ENCODE measurements around the gene SYT17. TPM values are rescaled to one million over a fixed set of nuclear protein-coding genes. Genes with fewer than 3 reads are reported as not detected.

Gene SYT17
- total RNA-seq, 1 experiment from 2014 or later: 11.8 TPM

DNA sequence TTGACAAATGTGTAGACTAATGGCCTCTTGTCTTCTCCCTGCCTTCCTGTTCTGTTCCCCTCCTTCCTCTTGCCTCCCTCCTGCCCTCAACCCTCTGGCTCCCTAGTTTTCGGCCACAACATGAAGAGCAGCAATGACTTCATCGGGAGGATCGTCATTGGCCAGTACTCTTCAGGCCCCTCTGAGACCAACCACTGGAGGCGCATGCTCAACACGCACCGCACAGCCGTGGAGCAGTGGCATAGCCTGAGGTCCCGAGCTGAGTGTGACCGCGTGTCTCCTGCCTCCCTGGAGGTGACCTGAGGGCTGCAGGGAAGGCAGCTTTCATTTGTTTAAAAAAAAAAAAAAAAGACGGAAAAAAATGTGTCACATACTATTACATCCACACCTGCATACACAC, 98.7 kb downstream of the SYT17 start:
- no peak overlapping the region for H3K4me3 ChIP-seq (ENCODE audit: low read length)
- ATAC-seq: no peak
- H3K9me2 ChIP-seq (replicated peaks; ENCODE audit: low read length): no peaks in the 10 kb centered on the region
- DNase-seq: no peak
- H3F3A ChIP-seq (ENCODE audit: low read length, unreplicated experiment): no peaks in the 10 kb centered on the region
- H3K4me1 ChIP-seq (ENCODE audit: insufficient read depth, low read length): no peaks in the 10 kb centered on the region
- H3K4me2 ChIP-seq (ENCODE audit: low read length): no peak overlapping the region
- H3K79me2 ChIP-seq (ENCODE audit: low read length): no peaks in the 10 kb centered on the region
- no TSS peak for BruUV-seq (replicated peaks)
- H3K27ac ChIP-seq (ENCODE audit: low read length): no peak overlapping the region
- intact Hi-C loops (cut with micrococcal nuclease): no loop called here
- POLR2A ChIA-PET (ENCODE audit: unreplicated experiment): no interaction called here
- H3K9me3 ChIP-seq (ENCODE audit: low read length): no peaks in the 10 kb centered on the region
- H4K20me1 ChIP-seq (ENCODE audit: low read length): no peaks in the 10 kb centered on the region
- no peak overlapping the region for H3K9ac ChIP-seq (ENCODE audit: low read length)
- TF ChIP-seq, protein P1, sequence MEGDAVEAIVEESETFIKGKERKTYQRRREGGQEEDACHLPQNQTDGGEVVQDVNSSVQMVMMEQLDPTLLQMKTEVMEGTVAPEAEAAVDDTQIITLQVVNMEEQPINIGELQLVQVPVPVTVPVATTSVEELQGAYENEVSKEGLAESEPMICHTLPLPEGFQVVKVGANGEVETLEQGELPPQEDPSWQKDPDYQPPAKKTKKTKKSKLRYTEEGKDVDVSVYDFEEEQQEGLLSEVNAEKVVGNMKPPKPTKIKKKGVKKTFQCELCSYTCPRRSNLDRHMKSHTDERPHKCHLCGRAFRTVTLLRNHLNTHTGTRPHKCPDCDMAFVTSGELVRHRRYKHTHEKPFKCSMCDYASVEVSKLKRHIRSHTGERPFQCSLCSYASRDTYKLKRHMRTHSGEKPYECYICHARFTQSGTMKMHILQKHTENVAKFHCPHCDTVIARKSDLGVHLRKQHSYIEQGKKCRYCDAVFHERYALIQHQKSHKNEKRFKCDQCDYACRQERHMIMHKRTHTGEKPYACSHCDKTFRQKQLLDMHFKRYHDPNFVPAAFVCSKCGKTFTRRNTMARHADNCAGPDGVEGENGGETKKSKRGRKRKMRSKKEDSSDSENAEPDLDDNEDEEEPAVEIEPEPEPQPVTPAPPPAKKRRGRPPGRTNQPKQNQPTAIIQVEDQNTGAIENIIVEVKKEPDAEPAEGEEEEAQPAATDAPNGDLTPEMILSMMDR (conservative IDR thresholded peaks at IDR 0.05; ENCODE audit: low read depth, low read length): no peak
- TF ChIP-seq EZH2 (IDR thresholded peaks at IDR 0.05; ENCODE audit: low read length, unreplicated experiment) (no peak), EZH2phosphoT487 (IDR thresholded peaks at IDR 0.05; ENCODE audit: borderline replicate concordance, low read length) (no peak)
- CTCF ChIA-PET: no interaction called here
- H3K27me3 ChIP-seq (ENCODE audit: low read length): no peaks in the 10 kb centered on the region
- H3K36me3 ChIP-seq (ENCODE audit: low read depth, low read length): no peaks in the 10 kb centered on the region
- no peak overlapping the region for H2AFZ ChIP-seq (ENCODE audit: low read length)

DNA sequence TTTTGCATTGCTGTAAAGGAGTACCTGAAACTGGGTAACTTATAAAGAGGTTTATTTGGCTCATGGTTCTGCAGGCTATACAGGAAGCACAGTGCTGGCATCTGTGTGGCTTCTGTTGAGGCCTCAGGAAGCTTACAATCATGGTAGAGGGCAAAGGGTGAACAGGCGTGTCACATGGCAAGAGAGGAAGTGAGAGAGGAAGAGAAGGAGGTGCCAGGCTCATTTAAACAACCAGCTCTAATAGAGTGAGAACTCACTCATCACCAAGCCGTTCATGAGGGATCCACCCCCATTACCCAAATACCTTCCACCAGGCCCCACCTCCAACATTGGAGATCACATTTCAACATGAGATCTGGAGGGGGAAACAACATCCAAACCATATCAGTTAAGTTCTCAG, 101.1 kb downstream of the SYT17 start:
- intact Hi-C loops (cut with micrococcal nuclease): no loop called here

DNA sequence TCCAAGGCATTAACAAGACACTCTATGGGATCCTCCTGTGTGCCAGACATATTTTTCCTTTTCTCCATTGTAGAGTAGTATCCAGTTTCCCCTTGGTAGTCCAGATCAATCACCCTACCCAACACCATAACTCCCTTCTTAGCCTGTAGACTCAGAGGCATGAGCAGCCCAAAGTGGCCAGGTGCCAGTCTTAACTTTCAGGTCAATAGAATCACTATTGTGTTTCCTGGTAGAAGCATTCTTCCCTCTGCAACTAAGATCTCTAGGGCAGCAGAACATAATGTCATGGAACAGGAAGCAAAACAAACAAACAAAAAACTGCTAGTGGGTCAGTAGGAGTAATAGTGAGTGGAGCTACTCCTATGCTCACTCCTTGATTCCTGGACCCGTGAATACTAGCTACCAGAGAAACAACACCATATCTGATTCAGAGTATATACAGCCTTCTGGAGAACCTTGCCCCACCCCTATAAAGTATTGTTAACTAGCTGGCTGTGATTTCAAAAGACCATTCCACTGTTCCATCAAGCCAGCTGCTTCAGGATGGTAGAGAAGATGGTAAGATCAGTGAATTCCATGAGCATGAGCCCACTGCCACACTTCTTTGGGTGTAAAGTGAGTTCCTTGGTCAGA, 106.2 kb downstream of the SYT17 start:
- H3K9ac ChIP-seq (ENCODE audit: low read length): no peak overlapping the region
- BruUV-seq (replicated peaks): no TSS peak
- H3K4me1 ChIP-seq (ENCODE audit: insufficient read depth, low read length): no peaks in the 10 kb centered on the region
- ATAC-seq (no peak), DNase-seq (no peak)
- H3K27me3 ChIP-seq (ENCODE audit: low read length): no peaks in the 10 kb centered on the region
- no peak overlapping the region for H3K4me2 ChIP-seq (ENCODE audit: low read length)
- H3K9me3 ChIP-seq (ENCODE audit: low read length): no peaks in the 10 kb centered on the region
- no peak overlapping the region for H2AFZ ChIP-seq (ENCODE audit: low read length)
- H3K4me3 ChIP-seq (ENCODE audit: low read length): no peak overlapping the region
- CTCF ChIA-PET: no interaction called here
- no peaks in the 10 kb centered on the region for H3K79me2 ChIP-seq (ENCODE audit: low read length)
- no peak overlapping the region for H3K27ac ChIP-seq (ENCODE audit: low read length)
- POLR2A ChIA-PET (ENCODE audit: unreplicated experiment): no interaction called here
- H3K36me3 ChIP-seq (ENCODE audit: low read depth, low read length): no peaks in the 10 kb centered on the region
- TF ChIP-seq, protein P1 (conservative IDR thresholded peaks at IDR 0.05; ENCODE audit: low read depth, low read length): no peak
- TF ChIP-seq EZH2 (IDR thresholded peaks at IDR 0.05; ENCODE audit: low read length, unreplicated experiment): no peak
- no peak for TF ChIP-seq EZH2phosphoT487 (IDR thresholded peaks at IDR 0.05; ENCODE audit: borderline replicate concordance, low read length)
- H4K20me1 ChIP-seq (ENCODE audit: low read length): no peaks in the 10 kb centered on the region
- H3F3A ChIP-seq (ENCODE audit: low read length, unreplicated experiment): no peaks in the 10 kb centered on the region
- H3K9me2 ChIP-seq (replicated peaks; ENCODE audit: low read length): no peaks in the 10 kb centered on the region
- intact Hi-C loops (cut with micrococcal nuclease): no loop called here

More for the DNA sequence above, 101.1 kb downstream of the SYT17 start:
- no peaks in the 10 kb centered on the region for H3F3A ChIP-seq (ENCODE audit: low read length, unreplicated experiment)
- H3K4me1 ChIP-seq (ENCODE audit: insufficient read depth, low read length): no peaks in the 10 kb centered on the region
- TF ChIP-seq, protein P1 (conservative IDR thresholded peaks at IDR 0.05; ENCODE audit: low read depth, low read length): no peak
- no peak for TF ChIP-seq EZH2 (IDR thresholded peaks at IDR 0.05; ENCODE audit: low read length, unreplicated experiment)
- no peak for TF ChIP-seq EZH2phosphoT487 (IDR thresholded peaks at IDR 0.05; ENCODE audit: borderline replicate concordance, low read length)
- ChIA-PET CTCF (no interaction called here), POLR2A (ENCODE audit: unreplicated experiment) (no interaction called here)
- ATAC-seq (no peak), DNase-seq (no peak)
- no peaks in the 10 kb centered on the region for H3K9me2 ChIP-seq (replicated peaks; ENCODE audit: low read length)
- no peak overlapping the region for H3K27ac ChIP-seq (ENCODE audit: low read length)
- no peak overlapping the region for H3K4me2 ChIP-seq (ENCODE audit: low read length)
- no peak overlapping the region for H2AFZ ChIP-seq (ENCODE audit: low read length)
- H3K9ac ChIP-seq (ENCODE audit: low read length): no peak overlapping the region
- no peaks in the 10 kb centered on the region for H3K36me3 ChIP-seq (ENCODE audit: low read depth, low read length)
- no peaks in the 10 kb centered on the region for H4K20me1 ChIP-seq (ENCODE audit: low read length)
- no peak overlapping the region for H3K4me3 ChIP-seq (ENCODE audit: low read length)
- H3K9me3 ChIP-seq (ENCODE audit: low read length): no peaks in the 10 kb centered on the region
- H3K79me2 ChIP-seq (ENCODE audit: low read length): no peaks in the 10 kb centered on the region
- no TSS peak for BruUV-seq (replicated peaks)
- no peaks in the 10 kb centered on the region for H3K27me3 ChIP-seq (ENCODE audit: low read length)
